Measurements from ENCODE around the gene RNF19B.
"Not testable (repeated sequence)": the region's sequence is repeated elsewhere in the genome, so short reads cannot be mapped to it uniquely, and the experiment has no call there.

RNF19B gene

DNA sequence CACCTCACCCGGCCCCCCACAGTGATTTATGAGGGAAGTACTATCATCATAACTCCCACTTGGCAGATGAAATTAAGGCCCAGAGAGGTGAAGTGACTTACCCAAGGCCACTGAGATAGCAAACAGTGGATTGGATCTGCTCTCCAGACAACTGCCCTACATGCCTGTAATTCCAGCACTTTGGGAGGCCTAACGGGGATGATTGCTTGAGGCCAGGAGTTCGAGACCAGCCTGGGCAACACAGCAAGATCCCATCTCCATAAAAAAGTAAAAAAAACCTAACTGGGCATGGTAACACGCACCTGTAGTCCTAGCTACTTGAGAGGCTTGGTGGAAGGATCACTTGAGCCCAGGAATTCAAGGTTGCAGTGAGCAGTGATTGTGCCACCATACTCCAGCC is 14.2 kb upstream of the RNF19B start:
- TF ChIP-seq CTCF (IDR thresholded peaks at IDR 0.05; ENCODE audit: control insufficient read depth, extremely low read depth, insufficient read depth) = no peak
- no peak for DNase-seq (ENCODE audit: low read depth)
- H3K4me3 ChIP-seq (ENCODE audit: low read depth, low read length) = no peak overlapping the region

DNA sequence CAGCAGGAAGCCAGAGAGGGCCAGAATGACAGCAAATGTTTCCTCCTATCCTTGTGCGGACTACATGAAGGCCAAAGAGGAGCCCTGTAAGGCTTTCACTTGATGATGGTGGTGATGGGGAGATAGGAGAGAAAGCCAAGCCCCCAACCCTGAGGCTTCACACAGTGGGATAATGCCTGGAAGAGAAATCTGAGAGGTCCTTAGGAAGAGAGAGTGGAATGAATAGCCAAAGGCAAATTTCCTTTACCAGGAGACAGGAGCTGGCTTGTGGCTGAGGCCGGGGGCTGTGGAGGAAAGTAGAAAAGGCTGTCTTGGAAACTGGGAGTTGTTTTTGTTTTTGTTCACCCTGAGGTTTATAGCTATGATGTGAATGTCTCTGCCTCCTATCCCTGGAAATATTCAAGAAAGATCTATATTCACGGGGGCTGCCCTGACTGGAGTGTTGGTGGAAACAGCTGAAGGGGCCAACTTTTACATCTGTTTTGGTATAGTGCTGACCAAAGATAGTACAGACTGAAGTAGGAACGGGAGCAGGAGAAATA is 13.0 kb upstream of the RNF19B start:
- no peak for DNase-seq (ENCODE audit: low read depth)
- no peak overlapping the region for H3K4me3 ChIP-seq (ENCODE audit: low read depth, low read length)
- TF ChIP-seq CTCF (IDR thresholded peaks at IDR 0.05; ENCODE audit: control insufficient read depth, extremely low read depth, insufficient read depth) = no peak

GRCh38 chr1:32975055-32975454 is 10.4 kb upstream of the RNF19B start:
- not testable (repeated sequence) for H3K4me3 ChIP-seq (ENCODE audit: low read depth, low read length); DNase-seq (ENCODE audit: low read depth)

- H3K4me3 ChIP-seq (ENCODE audit: low read depth, low read length) = peak overlapping the region; percentile 52; the same call in 1 of the 2 replicates
- DNase-seq (ENCODE audit: low read depth) = not testable (repeated sequence)
Measured at GRCh38 chr1:32973458-32973857, 8.8 kb upstream of the RNF19B start.

GRCh38 chr1:32972814-32973428 is 8.3 kb upstream of the RNF19B start:
- DNase-seq (ENCODE audit: low read depth) = peak; percentile 22
- no peak for TF ChIP-seq CTCF (IDR thresholded peaks at IDR 0.05; ENCODE audit: control insufficient read depth, extremely low read depth, insufficient read depth)
- H3K4me3 ChIP-seq (ENCODE audit: low read depth, low read length) = peak overlapping the region; percentile 52

GRCh38 chr1:32971576-32971975 is 7.0 kb upstream of the RNF19B start:
- H3K4me3 ChIP-seq (ENCODE audit: low read depth, low read length) = no peak overlapping the region
- TF ChIP-seq CTCF (IDR thresholded peaks at IDR 0.05; ENCODE audit: control insufficient read depth, extremely low read depth, insufficient read depth) = no peak
- no peak for DNase-seq (ENCODE audit: low read depth)

DNA sequence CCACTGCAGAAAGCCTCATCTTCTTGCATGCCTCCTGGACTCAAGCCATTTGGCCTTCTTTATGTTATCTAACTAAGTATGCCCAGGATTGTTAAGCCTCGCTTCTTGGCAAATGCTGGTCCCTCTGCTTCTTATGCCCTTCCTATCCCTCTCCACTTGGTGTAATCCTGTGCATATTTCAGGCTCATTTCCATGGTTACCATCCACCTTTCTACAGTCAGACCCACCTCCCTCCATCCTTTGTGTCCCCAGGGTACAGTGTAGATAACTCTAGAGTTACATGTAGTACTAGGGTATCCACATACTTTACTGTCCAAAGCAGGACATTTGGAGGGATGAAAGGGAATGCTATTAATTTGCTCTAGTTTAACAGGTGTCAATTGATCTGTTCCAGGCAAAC is 6.5 kb upstream of the RNF19B start:
- no peak overlapping the region for H3K4me3 ChIP-seq (ENCODE audit: low read depth, low read length)
- no peak for TF ChIP-seq CTCF (IDR thresholded peaks at IDR 0.05; ENCODE audit: control insufficient read depth, extremely low read depth, insufficient read depth)
- DNase-seq (ENCODE audit: low read depth) = no peak

DNA sequence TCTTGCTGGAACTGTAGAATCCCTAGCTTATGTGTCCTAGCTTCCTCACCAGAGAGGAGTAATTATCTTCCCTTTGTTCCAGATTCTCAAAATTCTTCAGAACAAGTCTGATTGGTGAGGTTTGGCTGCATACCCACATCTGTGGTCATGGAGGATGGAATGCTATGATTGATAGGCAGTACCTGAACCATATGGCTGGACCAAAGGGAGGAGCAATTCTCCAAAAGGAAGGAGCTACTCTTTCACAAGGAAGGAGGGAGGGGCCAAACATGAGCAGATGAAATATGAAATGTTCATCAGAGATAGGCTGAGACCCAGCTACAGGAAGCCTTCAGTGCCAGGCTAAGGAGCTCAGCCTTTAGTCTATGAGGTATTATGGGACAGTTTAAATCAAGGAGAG is 5.0 kb upstream of the RNF19B start:
- DNase-seq (ENCODE audit: low read depth) = no peak
- no peak for TF ChIP-seq CTCF (IDR thresholded peaks at IDR 0.05; ENCODE audit: control insufficient read depth, extremely low read depth, insufficient read depth)

More for the DNA sequence above, 5.0 kb upstream of the RNF19B start:
- H3K4me3 ChIP-seq (ENCODE audit: low read depth, low read length) = no peak overlapping the region
